HG02970 (cell line): ENCODE results near the gene CNTN5.

ENCODE experiments used
- ATAC-seq: cut with Tn5 transposase; IDR thresholded peaks from one replicate; pipeline ENCODE4 v1.9.1; 2021; ENCODE audit warnings: mild to moderate bottlenecking, moderate library complexity, moderate number of reproducible peaks; ENCODE audit not compliant: unreplicated experiment, low FRiP score

CNTN5 gene

DNA sequence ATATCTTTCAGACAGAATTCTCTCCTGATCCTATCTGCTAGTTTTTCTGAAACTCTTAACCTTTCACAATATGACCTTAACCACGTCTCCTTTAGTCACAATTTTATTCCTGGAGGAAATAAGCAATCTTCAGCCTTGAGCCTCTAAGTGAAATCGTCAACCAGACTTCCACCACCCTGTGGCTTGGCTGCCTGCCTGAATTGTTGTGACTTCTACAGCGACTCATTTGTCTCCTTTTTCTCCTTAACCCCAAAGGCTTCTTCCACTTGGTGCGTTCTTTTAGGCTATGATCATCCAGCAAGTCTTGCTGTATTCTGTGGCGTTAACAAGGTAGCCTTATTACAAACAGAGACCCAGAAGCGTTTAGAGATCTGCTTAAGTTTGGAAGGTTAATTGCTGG lies 1131.2 kb downstream of the CNTN5 start:
- no peak for ATAC-seq

DNA sequence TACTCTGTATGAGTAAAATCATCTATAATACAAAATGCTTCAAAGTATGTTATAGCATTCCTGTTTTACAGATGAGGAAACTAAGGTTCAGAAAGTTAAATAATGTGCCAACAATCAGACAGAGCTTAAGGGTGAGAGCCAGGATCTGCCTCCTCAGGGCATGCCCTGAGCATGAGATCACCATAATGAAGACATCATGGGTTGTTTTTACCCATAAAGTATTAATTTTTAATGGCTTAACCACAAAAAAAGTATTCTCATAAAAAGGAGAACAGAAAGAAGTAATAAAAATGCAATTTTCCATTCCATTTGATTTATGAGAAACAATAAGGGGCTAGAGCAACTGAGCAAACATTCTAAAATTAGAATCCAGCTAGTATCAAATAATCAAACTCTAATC lies 1132.0 kb downstream of the CNTN5 start:
- ATAC-seq = no peak

DNA sequence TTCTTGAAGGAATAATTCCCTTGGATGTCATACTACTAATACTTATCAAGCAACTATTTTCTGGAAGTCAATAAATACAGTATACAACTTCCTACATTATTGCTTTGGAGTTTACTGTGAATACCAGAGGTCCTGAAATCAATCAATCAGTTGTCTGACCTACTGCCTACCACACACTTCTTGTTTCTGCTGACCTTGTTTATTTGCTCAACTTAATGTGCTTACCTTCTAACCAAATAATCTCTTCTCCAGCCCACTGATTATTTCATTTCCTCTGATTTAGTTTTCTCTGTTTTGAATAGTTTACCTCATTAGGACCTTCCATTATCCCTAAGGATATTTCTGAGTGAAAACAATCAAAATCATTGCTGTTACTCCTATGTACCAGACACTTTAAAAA lies 1142.7 kb downstream of the CNTN5 start:
- no peak for ATAC-seq

DNA sequence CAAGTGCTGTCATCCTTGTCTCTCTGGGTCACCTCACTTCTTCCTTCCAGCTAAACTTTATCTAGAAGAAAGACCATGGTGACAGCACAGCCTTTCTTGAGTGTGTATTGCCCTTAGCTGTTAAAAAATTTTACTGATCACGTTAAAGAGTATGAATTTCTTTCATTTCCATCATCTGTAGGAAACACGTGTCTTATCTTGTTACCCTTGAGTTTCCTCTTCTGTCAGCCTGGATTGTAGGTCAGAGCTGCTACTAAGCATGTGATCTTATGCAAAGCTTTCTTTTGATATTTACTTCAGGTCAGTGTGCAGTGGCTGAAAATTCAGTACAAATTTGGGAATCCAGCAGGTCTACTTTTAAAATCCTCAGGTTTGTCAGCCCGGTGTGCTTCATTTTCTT lies 1154.1 kb downstream of the CNTN5 start:
- ATAC-seq = no peak

GRCh38 chr11:100176456-100176855 lies 1155.7 kb downstream of the CNTN5 start:
- ATAC-seq = no peak

DNA sequence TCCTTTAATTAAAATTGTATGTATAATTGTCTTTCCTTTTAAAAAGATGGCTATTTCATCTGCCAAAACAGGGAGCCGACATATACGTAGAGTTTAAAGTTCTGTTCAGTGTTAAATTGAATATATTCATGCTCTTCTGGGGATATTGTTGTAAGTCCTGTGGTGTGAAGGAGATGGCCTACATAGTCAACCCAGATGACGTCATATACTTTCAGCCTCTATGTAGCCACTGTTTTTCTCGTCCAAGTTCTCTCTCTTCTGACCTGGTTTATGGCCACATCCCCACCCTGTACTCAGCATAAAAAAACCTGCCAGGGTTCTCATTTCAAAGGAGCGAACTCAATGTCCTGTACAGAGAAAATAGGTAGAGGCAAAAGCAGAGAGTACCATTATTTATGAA lies 1156.9 kb downstream of the CNTN5 start:
- ATAC-seq = no peak

DNA sequence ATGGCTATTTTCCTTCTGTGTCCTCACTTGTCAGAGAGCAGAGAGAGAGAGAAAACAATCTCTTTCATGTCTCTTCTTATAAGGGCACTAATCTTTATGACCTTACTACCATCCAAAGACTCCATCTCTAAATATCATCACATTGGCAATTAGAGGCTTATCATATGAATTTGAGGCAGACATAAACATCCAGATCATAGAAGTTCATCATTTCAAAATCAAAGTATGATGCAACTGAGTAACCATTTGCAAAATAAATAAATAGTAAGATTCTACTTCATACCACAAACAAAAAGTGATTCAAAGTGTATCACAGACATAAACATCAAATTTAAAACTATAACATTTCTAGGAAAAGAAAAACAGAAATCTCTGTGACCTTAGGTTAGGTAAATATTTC lies 1161.6 kb downstream of the CNTN5 start:
- no peak for ATAC-seq

DNA sequence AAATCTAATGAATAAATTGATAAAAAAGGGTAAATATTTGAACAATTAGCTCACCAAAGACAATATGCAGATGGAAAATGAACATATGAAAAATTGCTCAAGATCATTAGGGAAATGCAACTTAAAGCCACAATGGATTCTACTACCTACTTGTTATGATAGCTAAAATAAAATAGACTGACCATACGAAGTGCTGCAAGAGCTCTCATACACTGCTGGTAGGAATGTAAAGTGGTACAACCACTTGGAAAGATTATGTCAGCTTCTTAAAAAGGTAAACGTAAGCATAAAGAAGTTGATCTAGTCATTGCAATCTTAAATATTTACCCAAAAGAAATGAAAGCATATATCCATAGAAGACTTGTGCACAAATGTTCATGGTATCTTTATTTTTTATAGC lies 1162.2 kb downstream of the CNTN5 start:
- ATAC-seq = no peak

DNA sequence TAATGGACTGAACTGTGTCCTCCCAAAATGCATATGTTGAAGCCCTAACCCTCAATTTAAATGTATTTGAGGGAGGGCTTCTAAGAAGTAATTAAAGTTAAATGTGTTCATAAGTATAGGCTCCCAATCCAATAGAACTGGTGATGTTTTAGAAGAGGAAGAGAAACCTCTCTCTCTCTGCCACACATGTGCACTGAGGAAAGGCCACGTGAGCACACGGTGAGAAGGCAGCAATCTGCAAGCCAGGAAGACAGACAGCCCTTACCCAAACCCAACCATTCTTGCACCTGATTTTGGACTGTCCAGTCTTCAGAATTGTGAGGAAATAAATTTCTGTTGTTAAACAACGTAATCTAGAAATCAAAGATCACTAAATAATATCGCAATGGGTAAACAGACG lies 1164.8 kb downstream of the CNTN5 start:
- no peak for ATAC-seq

DNA sequence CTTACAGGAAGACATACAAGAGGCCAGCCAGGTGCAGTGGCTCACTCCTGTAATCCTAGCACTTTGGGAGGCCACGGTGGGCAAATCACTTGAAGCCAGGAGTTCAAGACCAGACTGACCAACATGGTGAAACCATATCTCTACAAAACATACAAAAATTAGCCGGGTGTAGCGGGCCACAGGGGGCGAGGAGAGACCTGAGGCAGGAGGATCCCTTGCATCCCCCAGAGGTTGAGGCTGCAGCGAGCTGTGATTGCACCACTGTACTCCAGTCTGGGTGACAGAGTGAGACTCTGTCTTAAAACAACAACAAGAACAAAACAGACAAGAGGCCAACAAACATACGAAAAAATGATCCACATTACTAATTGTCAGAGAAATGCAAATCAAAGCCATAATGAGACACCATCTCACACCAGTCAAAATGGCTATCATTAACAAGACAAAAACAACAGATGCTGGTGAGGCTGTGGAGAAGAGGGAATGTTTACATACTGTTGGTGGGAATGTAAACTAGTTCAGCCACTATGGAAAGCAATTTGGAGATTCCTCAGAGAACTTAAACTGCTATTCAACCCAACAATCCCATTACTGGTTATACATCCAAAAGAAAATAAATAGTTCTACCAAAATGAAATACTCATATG lies 1167.5 kb downstream of the CNTN5 start:
- ATAC-seq = no peak

- no peak for ATAC-seq
These were observed 1169.6 kb downstream of the CNTN5 start for GRCh38 chr11:100190395-100190794.

- no peak for ATAC-seq
These were observed 1171.4 kb downstream of the CNTN5 start for GRCh38 chr11:100192181-100192580.

DNA sequence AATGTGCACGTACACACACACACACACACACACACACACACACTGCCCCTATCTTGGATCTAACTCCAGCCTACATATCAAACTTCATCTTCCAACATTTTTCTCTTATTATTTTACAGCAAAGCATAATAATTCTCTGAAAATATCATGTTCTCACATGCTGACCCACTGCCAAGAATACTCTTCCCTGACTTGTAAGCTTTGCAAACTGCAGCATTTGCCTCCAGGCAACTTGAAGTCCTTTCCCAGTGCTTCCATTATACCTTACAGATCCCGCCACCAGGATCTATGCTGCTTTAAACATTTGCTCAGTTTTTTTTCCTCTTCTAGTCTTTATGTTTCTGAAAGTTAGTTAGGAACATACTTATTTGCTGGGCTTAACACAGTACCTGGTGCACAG lies 1183.0 kb downstream of the CNTN5 start:
- ATAC-seq = no peak

DNA sequence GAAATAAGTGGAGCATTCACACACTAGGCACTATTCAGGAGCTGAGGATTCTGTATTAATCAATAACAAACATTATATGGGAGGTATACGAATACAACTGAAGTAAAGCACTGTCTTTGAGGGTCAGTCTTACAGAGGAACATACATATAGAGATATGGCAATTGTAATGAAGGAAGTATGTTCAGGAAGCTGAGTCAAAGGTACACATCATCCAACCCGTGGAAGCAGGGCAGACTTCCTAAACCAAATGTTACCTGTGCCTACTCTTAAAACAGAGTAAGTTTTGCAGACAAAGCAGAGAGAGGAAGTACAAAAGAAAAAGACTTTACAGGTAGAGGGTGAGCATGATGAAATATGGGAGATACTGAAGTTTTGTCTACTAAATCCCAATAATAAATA lies 1185.2 kb downstream of the CNTN5 start:
- no peak for ATAC-seq

DNA sequence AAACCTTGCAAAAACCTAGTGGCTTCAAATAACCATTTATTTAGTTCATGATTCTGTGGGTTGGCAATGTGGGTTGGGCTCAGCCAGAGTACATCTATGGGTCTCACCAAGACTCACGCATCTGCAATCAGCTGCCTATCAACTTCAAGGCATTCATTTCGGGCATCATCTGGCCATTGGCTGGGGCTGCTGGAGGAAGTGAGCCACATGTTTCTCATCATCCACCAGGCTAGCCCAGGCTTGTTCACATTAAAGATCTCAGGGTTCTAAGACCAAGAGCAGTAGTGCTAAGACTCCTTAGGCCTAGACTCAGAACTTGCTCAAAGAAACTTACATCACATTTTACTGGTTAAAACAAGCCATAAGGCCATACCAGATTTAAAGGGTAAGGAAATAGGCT lies 1187.5 kb downstream of the CNTN5 start:
- ATAC-seq = no peak

- no peak for ATAC-seq
These were observed 1194.0 kb downstream of the CNTN5 start for GRCh38 chr11:100214791-100215190.

DNA sequence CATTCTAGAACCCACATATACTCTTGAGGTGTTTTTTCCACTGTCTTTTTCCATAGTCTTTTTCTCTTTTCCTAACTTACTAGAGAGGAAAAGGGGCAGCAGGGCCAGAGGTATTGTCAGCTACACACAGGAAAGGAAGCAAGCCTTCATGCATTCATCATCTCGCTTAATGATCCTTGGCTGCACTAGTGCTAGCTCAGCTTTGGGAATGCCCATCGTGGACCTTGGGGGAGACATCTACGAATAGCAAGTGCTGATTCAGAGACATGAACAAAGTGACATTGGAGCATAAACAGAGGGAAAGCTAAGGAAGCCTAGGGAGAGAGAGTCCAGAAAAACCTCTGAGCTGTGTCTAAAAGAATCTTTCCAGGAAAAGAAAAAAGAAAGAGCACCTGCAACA lies 1200.1 kb downstream of the CNTN5 start:
- no peak for ATAC-seq

DNA sequence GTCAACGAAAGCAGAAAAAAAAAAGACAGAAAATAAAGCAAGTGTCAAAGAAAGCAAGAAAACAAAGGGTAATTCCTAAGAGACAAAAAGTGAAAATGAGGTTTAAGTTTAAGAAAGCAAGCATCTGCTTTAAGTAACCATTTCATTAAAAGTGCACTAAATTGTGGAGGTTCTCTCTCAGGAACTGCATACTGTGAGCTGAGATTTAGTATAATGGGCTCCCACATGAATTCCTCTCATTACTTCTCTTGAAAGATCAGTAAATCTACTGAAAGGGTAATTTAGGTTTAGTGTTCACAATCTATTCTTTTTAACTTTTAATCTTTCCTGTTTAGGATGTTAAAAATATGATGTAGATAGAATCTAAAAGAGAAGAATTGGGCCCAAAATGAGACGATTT lies 1201.0 kb downstream of the CNTN5 start:
- no peak for ATAC-seq

DNA sequence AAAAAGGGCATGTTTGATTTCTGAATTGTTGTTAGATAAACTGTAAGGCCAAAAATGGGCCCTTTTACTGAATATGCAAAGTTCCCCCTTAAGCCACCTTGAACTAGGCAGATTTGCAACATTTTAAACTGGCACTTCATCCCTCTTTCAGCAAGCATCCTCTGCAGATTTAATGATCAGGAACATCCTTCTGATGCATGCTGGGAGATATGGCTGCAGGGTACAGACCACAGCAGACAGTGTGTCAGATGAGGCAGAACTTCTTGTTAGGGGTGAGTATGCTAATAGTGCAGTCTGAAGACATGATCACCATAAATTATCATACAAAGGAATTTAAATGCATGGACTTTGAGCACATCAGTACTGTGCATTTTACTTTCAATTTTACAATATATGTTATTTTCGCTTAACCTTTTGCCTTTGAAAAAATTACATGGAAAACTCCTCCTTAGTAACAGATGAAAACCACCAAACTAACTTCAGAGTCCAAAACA lies 1203.8 kb downstream of the CNTN5 start:
- ATAC-seq = no peak

DNA sequence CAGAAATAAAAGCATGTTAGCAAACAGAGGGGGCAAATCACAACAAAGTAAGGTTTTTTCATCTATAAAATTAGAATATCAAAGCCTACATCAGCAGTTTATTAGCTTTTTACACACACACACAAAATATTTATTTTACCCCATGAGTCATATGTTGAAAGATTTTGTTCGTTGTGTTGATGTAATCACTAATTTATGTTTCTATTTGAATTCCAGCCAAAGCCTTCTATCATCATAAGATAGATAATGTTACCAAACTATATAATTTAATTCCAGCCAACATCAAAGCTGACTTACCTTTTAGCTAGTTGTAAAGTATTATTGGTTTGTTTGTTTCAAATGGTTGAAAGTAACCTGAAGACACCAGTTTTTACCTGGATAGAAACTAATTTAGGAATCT lies 1208.3 kb downstream of the CNTN5 start:
- no peak for ATAC-seq

- ATAC-seq = no peak
These were observed 1211.3 kb downstream of the CNTN5 start for GRCh38 chr11:100232006-100232405.

- no peak for ATAC-seq
These were observed 1214.3 kb downstream of the CNTN5 start for GRCh38 chr11:100235085-100235484.

- ATAC-seq = no peak
These were observed 1219.3 kb downstream of the CNTN5 start for GRCh38 chr11:100240025-100240539.
